ENCODE results near the gene CNTNAP4.

GRCh38 chr16:76450890-76451289, 173.7 kb downstream of the CNTNAP4 start:
- TF ChIP-seq FOXM1 (IDR thresholded peaks at IDR 0.05; ENCODE audit: borderline replicate concordance) (no peak), L3MBTL2 (conservative IDR thresholded peaks at IDR 0.05) (no peak), ARNT (IDR thresholded peaks at IDR 0.05) (no peak), SUZ12 (IDR thresholded peaks at IDR 0.05) (no peak), BHLHE40 (IDR thresholded peaks at IDR 0.05; ENCODE audit: borderline replicate concordance) (no peak), HDGF (IDR thresholded peaks at IDR 0.05; ENCODE audit: borderline replicate concordance) (no peak), NFRKB (IDR thresholded peaks at IDR 0.05) (no peak), SP1 (IDR thresholded peaks at IDR 0.05) (no peak), LEF1 (IDR thresholded peaks at IDR 0.05; ENCODE audit: borderline replicate concordance) (no peak)
